Eye (tissue), 1 donor: ENCODE data around the gene IFI27L2.

Experiments
- DNase-seq: peaks from one replicate; pipeline ENCODE4 v3.0.0-alpha.2; 2015

IFI27L2 gene

DNA sequence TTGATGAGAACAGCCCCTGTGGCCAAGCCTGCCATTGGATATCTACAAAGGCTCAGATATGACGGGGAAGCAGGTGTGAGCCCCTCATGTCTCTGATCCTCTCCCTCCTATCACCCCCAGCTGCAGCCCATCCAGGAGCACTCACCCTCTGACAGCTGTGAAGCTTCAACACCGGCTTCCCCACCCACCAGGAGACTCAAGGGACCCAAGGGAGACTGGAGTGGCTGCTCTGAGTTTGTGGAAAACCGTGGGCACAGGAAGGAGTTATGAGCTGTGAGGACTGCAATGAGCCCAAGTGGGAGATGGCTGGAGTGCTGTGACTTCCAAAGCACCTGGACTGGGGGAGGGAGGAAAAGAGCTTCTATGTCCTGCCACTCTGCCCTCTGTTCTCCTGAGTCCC, 7.9 kb downstream of the IFI27L2 start:
- DNase-seq, result no peak

DNA sequence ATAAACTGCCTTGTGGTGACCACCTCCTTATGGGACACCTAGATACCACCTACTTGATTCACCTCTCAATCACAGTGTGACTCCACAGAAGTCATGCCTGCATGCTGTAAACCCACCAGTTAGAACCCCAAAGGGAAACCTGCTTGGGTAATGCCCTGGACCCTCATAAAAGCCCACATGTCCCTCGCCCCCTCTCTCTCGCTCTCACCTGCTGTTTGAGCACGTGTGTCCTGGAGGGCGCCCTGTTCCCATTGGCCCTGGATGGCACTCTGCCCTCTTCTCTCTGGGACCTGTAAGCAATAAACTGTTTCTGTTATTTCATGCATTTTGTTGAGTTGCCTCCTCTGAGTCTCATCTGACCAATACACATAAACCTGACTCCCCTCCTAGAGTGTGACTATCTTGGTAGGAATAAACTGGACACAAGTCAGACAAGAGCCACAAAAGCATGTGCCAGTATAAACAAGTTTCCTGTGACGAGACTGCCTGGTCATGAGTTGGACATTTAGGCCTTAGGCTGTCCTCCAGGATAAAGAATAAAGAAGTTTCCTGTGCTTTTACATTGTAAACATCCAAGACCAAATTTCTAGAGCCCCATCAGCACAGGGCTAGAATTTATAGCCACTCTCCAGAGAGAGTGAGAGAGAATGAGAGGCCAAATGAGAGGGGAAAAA, 8.6 kb downstream of the IFI27L2 start:
- no peak for DNase-seq

DNA sequence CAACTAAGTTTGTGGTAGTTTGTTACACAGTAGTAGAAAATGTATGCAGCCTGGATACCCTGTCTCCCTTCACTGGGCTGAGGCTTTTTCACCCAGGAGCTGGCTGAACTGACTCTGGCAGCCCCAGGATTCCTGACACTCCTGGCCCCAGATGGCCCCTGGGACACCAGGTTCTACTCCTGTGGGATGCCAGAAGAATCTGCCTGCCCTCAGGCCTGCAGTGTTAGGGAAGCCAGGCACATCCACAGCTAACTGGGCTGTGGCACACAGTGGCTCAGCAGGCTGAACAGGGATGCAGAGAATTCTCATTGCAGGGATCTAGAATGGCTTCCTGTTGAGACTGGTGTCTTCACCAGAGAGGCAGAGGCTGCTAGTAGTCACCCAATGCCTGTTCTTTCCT, 10.3 kb downstream of the IFI27L2 start:
- no peak for DNase-seq

DNA sequence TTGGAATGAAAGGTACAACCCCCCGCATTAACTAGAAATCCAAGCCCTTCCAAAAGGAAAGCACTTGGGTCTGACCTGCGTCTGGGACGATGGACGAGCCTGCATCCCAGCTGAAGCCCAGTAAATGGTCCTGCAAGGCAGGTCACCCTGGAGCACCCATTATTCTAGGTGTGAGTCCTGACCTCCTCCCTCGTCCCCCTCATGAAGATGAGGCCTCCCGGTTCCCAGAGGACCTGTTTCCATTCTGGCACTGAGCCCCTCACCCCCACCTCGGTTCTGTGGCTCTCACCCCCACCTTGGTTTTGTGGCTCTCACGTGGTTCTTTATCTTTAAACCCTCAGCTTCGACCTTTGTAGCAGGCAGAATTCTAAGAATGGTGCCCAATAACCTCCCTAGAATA, 11.5 kb downstream of the IFI27L2 start:
- DNase-seq, result no peak

DNA sequence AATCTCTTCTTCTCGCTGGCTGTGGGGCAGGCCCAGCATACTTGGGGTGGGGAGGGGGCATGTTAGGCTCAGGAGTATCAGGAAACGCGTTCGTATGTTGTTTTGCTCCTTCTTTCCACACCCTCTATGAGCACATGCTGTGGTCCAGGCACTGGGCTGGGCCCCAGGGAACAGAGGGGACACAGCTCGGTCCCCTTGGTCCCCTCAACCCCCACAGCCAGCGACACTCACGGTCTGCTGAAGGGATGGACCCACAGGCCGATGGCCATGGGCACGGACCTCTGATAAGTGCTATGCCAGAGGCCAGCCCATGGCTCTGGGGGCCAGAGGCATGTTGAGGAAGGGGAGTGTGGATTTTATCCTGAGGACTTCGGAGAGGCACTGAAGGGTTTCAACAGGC, 12.7 kb downstream of the IFI27L2 start:
- no peak for DNase-seq

DNA sequence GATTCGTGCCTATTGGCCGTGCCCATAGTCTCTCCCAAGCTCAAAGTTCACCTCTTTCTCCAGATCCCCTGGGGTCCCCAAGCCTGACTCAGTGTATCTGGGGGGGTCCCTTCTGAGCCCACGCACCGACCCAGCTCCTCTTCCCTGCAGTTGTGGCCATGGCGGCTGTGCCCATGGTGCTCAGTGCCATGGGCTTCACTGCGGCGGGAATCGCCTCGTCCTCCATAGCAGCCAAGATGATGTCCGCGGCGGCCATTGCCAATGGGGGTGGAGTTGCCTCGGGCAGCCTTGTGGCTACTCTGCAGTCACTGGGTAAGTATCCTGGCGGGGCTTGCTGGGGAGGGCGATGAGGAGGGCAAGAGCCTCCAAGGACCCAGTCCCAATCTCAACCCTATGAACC, 13.8 kb downstream of the IFI27L2 start:
- no peak for DNase-seq

DNA sequence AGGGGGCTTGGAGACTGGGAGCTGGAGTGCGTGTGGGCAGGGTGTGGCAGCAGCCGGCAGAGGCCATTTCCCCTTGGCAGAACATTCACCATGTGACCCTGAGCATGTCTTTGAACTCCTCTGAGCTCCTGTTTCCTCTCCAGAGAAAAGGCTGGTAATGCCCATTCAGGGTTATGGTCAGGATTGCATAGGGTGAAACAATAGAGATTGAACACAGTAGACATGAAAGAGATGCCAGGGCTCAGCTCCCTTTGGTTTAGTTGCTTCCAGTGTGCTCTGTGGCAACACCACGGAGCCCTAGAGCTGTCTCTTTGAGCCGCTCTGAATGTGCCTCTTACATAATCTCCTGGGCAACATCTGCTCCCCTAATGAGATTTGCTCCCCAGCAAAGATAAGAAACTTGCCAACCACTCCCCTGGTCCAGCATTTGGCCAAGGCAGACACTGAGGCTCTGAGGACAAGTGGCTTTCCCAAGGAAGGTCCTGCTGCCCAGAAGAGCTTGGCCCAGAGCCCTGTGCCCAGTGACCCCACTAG, 14.3 kb downstream of the IFI27L2 start:
- DNase-seq, result no peak

DNA sequence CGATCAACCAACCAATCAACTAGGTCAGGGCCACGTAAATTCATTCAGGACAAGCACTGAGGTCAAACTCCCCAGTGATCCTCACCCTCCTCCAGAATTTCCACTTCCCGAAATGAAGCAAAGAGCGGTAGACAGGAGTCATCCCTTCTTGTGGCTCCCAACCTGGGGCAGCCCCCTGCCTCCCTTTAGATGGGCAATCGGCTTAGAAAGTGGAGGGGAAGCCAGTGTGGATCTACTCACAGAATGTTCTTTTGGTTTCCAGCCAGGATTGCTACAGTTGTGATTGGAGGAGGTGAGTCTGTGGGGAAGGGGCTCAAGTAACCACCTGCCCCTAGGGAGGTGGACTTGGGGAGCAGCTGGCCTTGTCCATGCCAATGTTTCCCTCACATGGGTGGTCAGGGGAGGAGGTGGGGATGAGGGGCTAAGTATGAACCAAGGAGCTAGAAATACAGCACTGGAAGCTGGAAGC, 14.8 kb downstream of the IFI27L2 start:
- DNase-seq, result no peak

DNA sequence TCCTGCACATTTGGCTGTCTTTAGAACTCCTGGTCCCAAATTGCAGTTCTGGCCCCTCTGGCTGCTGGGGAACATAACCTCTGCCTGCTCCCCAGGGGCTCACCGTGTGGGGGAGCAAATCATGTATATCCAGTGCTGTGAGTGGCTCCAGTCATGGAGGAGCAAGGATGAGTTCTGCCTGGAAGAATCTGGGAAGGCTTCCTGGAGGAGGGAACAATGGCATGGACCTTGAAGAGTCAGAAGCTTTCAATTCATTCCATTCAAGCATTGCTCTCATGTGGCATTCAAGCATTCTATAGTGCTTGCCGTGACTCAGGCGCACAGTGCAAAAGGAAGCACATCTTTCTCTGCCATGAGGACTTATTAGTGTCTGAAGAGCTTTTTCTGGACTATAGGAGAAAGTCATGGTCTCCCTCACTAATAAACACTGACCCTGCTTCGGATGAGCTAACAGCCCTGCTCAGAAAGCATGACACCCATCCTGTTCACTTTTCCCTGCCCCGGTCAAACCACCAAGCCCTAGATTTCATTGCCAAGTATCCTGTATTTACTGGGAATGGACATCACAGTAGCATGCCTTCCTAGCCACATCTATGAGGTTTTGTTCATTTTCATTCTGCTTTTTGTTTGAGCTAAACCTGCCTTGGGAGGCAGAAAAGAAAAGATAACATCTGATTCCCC, 15.4 kb downstream of the IFI27L2 start:
- DNase-seq, result no peak

DNA sequence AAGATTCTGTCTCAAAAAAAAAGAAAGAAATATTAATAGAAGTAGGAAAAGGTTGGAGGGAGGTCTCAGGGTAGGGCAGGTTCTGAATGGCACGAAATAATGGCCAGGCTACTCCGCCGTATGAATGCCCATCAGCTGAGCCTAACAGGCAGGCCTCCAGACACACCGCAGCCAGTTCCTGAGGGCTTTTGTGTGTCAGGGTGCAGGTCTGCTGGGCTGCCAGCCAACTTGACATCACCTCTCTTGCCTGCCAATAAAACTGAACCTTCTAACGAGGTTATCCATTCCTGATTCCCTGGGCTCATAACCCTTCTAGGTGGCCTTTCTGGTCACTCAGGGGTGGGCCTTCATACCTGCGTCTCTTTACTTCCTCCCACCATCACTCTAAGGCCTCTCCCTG, 15.9 kb downstream of the IFI27L2 start:
- DNase-seq, result no peak

DNA sequence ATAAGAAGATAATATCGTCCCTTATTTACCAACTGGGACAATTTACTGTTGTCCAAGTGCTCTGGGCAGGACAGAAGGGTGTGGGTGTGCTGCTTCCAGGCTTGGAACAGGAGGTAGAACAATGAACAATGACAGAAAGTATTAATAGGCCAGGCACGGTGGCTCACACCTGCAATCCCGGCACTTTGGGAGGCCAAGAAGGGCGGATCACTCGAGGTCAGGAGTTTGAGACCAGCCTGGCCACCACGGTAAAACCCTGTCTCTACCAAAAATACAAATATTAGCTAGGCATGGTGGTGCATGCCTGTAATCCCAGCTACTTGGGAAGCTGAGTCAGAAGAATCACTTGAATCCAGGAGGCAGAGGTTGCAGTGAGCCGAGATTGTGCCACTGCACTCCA, 16.3 kb downstream of the IFI27L2 start:
- no peak for DNase-seq

DNA sequence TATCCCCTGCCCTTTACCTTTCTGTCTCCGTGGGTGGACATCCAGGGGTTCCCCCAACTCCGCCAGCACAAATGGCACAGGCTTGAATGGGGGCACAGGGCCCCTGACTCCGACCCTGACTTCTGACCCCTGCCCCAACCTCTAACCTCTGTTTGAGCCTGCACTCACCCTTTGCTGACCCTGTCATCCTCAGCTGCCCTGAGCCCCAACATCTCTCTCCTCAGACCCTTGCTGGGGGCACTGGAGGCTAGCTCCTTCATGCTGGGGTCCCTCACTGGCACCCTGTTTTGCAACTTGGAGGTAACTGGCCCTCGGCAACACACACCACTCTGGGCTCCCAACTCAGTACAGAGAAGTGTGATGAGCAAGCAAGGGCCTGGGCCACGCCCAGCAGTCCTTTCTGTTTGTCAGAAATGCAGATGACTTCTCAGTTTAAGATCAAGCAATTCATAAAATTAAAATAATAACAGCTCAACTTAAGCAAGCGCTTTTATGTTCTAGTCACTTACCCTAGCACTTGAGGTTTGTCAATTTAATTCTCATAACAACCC, 16.8 kb downstream of the IFI27L2 start:
- DNase-seq, result no peak

DNA sequence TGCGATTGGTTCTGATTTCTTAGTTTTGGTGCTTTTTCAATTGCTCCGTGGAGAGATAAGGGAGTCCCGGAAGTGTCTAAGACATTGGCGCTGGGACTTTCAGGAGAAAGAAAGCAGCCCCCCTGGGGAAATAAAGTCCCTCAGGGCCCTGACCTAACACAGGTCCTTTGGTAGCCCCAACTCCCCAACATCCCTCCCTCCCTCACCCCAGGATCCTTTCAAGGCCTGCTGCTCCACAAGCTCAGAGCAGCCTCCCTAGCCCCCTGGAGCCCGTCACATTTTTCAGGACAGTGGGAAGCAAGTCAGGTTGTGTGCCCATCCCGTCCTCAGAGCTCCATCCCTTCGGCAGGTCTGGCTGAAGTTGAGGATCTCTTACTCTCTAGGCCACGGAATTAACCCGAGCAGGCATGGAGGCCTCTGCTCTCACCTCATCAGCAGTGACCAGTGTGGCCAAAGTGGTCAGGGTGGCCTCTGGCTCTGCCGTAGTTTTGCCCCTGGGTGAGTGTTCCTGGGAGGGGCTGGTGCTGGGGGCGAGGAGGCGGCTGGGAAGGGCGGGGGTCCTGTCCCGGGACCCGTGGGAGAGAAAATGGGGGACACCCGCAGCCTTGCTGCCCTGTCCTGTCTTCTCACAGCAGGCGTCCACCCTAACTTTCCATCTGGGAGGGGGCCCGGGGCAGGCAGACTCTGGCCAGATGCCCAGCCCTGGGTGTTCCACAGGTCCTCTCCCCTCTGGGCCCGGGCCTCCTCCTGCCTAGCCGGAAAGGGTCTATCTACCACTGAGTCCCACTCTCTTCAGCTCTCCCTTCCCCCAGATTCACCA, 17.9 kb downstream of the IFI27L2 start:
- DNase-seq, result no peak

DNA sequence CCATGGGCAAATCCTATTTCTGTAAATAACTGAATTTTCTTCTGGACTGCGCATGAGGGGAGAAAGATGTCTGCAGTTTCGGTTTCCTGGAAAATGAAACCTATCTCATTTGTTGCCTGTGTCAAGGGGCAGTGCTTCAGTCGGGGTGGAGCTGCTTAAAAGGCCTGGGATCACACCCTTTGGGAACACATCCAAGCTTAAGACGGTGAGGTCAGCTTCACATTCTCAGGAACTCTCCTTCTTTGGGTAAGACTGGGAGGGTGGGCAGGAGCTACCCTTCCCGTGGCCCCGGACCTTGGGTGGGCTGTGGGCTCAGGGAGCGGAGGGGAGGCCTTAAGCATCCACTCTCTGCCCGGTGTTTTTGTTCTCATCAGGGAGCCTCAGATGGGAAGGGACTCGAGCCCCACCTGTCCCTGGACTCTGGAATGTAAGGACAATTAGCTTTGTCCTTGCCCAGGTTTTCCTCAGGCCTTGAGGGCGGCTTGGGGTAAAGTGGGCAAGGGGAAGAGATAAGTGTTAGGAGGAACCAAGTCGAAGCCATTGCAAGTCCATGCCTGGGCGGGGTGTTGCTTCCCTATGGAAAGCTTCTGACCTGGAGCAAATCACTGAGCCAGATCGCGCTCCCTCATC, 18.7 kb downstream of the IFI27L2 start, which contains the start of gene IFI27:
IFI27 (plus strand) TSS at position 185 of the 630 bp plus-strand sequence.
- no peak for DNase-seq

DNA sequence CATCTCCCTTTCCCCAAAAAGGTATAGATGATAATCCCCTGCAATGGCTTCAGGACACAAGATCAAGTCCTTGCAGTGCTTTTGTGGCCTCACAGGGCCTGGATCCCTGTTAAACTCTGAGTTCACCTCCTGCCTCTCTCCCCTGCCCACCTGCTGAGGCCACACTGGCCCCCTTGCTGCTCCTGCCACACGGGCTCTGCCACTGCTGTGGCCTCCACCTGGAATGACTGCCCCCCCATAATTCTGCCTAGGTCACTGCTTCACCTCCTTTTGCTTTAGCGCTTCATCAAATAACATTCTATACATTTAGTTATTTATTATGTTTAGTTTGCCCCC, 19.5 kb downstream of the IFI27L2 start:
- DNase-seq, result no peak

DNA sequence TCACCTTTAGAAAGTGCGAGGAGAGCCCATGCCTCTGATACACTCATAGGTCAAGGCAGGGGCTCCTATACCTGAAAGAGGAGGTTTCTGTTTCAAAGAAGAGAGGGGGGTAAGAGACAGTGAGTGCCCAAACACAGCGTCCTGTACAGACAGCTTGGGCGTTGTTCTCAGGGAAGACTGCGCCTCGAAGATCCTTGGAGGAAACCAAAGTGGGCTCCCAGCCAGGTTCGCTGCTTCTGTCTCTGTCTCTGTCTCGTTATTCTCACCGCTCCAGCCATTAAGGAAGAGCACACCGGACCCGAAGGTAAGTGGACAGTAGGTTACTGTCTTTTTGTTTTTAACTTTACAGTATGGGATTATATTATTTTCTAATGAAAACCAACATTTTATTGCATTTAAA, 24.7 kb downstream of the IFI27L2 start:
- DNase-seq, result no peak

DNA sequence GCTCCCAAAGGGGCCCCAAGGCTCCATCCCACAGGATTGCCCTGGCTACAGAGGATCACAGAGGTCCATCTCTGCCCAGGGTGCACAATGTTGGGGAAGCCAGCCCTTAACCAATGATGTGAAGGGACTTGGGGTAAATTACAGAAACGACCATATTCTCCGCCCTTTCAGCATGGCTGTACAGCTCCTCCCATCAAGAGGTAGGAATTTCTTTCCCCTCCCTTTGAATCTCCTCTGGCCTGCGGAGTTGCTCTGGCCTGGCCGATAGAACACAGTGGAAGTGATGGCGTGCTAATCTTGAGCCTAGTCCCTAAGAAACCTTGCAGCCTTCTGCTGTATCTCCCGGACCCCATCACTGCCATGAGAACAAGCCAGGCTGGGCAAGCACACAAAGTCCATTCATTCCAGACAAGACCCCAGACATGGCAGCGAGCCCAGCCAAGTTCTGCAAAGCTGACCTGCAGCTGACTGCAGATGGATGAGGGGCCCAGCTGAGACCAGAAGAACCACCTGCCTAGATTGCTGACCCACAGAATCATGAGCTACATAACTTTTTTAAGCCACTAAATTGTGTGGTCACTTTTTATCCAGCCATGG, 25.8 kb downstream of the IFI27L2 start:
- DNase-seq, result no peak

DNA sequence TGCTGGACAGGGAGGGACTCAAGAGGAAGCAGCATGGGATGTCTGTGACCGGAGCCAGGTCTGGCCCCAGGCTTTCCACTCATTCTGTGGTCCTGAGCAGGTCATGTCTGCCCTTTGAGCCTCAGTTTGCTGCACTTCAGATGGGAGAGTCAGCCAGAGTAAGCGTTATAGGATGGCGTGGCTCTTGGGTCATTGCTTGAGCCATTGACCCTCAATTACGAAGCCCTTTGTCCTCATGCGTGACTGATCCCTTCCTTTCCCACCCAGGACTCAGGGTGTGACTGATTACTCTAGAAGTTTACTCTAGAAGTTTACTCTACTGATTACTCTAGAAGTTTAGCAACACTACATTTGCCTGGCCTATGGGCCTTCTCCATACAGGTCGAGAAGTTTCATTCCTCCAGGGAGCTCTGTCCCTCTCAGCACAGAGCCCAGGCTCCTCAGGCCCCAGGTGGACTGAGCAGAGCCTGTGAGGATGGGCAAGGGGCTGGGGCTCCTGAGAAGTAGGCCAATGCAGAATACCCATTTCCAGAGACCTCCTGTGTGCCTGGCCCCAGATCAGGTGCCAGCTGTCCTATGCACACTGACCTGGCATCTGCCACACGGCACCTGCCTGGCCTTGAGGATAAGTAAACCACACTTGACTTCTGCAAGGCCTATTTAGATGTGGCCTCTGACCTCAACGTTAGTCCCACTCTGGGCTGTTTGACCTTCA, 26.5 kb downstream of the IFI27L2 start:
- DNase-seq, result no peak

DNA sequence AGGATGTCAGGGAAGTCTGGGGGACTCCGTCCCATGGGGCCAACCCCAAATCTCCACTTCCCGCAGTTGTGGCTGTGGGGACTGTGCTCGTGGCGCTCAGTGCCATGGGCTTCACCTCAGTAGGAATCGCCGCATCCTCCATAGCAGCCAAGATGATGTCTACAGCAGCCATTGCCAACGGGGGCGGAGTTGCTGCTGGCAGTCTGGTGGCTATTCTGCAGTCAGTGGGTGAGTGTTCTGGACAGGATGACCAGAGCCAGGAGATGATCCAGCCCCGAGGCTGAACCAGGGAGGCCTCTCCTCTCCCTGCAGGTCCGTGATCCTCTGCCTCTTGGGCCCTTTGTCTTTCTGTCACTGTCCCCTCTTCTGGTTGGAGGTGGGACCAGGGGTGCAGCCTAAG, 27.7 kb downstream of the IFI27L2 start:
- DNase-seq, result no peak

DNA sequence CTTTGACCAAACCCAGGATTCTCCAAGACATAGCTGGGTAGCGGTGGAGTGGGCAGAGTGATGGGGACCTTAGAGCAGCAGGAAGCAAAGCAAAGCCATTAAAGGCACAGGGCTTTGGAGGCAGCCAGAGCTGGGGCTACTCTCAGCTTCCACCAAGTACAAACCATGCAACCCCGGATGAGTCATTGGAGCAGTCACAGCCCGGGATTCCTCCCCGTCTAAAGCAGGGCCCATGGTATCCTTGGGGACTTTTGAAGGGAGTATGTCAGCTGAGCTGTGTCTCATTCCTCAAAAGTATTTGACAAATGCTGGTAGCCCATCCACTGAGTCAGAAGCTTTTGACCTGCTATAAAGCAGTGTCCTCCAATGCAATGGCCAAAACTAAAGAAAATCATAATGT, 28.6 kb downstream of the IFI27L2 start:
- no peak for DNase-seq

DNA sequence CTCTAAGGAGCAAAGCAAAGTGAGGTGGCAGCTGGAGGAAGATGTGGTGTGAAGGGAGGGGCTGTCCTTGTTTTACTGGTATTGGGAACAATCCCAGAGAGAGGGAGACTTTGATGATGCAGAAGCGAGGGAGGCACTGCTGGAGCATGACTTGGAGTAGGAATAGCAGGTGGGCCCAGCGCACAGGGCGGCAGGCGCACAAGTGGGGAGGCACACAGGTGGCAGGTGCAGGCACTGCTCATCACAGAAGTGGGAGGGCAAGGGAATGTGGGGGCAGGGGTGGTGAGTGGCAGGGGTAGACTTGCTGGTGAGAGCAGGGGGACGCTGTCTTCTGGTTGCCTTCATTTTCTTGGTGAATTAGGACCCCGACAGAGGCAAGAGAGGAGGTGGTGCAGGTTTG, 30.4 kb downstream of the IFI27L2 start:
- DNase-seq, result no peak
